ENCODE results near the gene MTR. TPM values are rescaled to one million over a fixed set of nuclear protein-coding genes. Genes with fewer than 3 reads are reported as not detected.

MTR gene
- total RNA-seq, 1 experiment from 2014 or later = 24.6 TPM

DNA sequence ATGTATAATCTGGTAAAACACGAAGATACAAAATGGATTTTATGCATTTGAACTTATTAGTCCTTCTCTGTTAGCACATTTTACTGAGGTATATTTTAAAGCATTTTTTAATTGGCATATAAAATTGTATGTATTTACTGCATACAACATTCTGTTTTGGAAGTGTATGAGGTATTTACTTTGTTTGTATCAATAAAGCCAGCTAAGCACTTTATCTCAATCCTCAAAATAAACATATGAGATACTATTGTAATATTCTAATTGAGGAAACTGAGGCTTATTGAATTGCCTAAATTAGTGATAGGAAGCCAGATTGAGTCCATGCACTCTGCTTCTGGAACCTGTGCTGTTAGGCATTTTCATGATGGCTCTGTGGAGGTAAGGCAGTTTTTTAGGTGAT, 65.6 kb downstream of the MTR start:
- Histone ChIP-seq H3K27ac (ENCODE audit: low read depth, low read length) (no peak overlapping the region), H3K4me3 (replicated peaks in 1 of 2; ENCODE audit: low read depth in 1 of 2, low read length in 2 of 2) (no peak overlapping the region), H3K4me2 (ENCODE audit: low read length) (no peak overlapping the region), H3K9me3 (ENCODE audit: control insufficient read depth in 1 of 2, insufficient read depth in 1 of 2, low read depth in 1 of 2, low read length in 2 of 2) (no peaks in the 10 kb centered on the region), H4K20me1 (ENCODE audit: insufficient read depth) (no peaks in the 10 kb centered on the region), H3K9ac (ENCODE audit: low read length) (no peak overlapping the region), H3K27me3 (ENCODE audit: insufficient read depth, low read length) (no peaks in the 10 kb centered on the region), H3K9me2 (ENCODE audit: insufficient read depth) (no peaks in the 10 kb centered on the region), H3K79me2 (ENCODE audit: insufficient read depth, low read length) (no peaks in the 10 kb centered on the region), H2AFZ (ENCODE audit: low read depth, low read length, poor library complexity, severe bottlenecking) (no peak overlapping the region), H3K4me1 (ENCODE audit: control insufficient read depth in 1 of 2, insufficient read depth in 2 of 2, low read length in 2 of 2) (no peaks in the 10 kb centered on the region), H3K36me3 (ENCODE audit: control insufficient read depth in 1 of 2, insufficient read depth in 2 of 2, low read length in 2 of 2) (peaks cover 5 to 8% of the 10 kb centered on the region in 2 experiments; a peak in 2 of 4 replicates)
- ChIA-PET RAD21 (ENCODE audit: low non-redundant PET in 1 of 2, low total read pairs in 2 of 2, uncharacterized antibody in 2 of 2, unreplicated experiment in 2 of 2) (no interaction called here), CTCF (no interaction called here), POLR2A (no interaction called here)
- BruUV-seq (replicated peaks) = no TSS peak
- no peak for ATAC-seq
- TF ChIP-seq EZH2 (IDR thresholded peaks at IDR 0.05) = no peak
- TF ChIP-seq, protein P1, sequence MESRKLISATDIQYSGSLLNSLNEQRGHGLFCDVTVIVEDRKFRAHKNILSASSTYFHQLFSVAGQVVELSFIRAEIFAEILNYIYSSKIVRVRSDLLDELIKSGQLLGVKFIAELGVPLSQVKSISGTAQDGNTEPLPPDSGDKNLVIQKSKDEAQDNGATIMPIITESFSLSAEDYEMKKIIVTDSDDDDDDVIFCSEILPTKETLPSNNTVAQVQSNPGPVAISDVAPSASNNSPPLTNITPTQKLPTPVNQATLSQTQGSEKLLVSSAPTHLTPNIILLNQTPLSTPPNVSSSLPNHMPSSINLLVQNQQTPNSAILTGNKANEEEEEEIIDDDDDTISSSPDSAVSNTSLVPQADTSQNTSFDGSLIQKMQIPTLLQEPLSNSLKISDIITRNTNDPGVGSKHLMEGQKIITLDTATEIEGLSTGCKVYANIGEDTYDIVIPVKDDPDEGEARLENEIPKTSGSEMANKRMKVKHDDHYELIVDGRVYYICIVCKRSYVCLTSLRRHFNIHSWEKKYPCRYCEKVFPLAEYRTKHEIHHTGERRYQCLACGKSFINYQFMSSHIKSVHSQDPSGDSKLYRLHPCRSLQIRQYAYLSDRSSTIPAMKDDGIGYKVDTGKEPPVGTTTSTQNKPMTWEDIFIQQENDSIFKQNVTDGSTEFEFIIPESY (IDR thresholded peaks at IDR 0.05; ENCODE audit: extremely low read depth, insufficient replicate concordance, low read length) = no peak
- TF ChIP-seq FOSL1 (IDR thresholded peaks at IDR 0.05; ENCODE audit: low read depth) = no peak
- no peak for TF ChIP-seq EGR1 (IDR thresholded peaks at IDR 0.05; ENCODE audit: low read depth)
- no peak for TF ChIP-seq SIN3A (IDR thresholded peaks at IDR 0.05; ENCODE audit: low read depth)
- no peak for TF ChIP-seq ZNF274 (IDR thresholded peaks at IDR 0.05; ENCODE audit: low read depth, low read length)
- no peak for TF ChIP-seq TCF7L2 (IDR thresholded peaks at IDR 0.05; ENCODE audit: borderline replicate concordance, extremely low read depth, insufficient read depth, insufficient read length)
- DNase-seq (ENCODE audit: low read depth, low spot score) = no peak
- intact Hi-C loops (cut with micrococcal nuclease) = no loop called here

DNA sequence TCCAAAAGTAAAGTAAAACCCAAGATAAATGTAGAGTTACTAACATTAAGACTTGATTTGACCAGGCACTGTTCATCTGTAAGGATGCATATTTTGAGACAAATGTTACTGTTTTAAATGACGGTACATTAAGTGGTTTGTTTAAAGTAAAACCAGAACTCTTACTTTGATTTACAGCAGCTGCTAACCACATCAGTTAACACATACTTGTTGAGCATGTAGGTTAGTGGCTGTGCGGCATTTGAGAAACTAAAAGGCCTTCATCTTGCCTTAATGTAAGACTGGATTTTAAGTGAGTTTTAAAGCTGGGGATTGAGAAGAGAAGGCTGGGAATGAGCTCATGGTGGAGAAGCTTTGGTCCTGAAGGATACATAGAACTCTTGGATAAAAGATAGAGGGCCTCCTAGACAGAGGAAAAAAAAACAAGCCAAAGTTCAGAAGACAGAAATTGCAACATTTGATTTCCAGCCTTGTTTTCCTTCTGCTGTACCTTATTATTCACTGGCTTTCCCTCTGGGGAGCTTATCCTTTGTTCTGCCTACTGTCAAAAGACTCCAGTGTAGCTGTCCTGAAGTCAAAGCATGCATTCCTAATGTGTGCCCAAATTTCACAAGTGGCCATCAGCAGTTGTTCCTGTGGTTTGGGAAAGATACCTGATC, 66.6 kb downstream of the MTR start:
- ChIA-PET CTCF (no interaction called here), POLR2A (no interaction called here), RAD21 (ENCODE audit: low non-redundant PET in 1 of 2, low total read pairs in 2 of 2, uncharacterized antibody in 2 of 2, unreplicated experiment in 2 of 2) (no interaction called here)
- Histone ChIP-seq H3K9ac (ENCODE audit: low read length) (no peak overlapping the region), H3K4me1 (ENCODE audit: control insufficient read depth in 1 of 2, insufficient read depth in 2 of 2, low read length in 2 of 2) (no peaks in the 10 kb centered on the region), H3K9me2 (ENCODE audit: insufficient read depth) (no peaks in the 10 kb centered on the region), H2AFZ (ENCODE audit: low read depth, low read length, poor library complexity, severe bottlenecking) (no peak overlapping the region), H3K4me3 (replicated peaks in 1 of 2; ENCODE audit: low read depth in 1 of 2, low read length in 2 of 2) (no peak overlapping the region), H3K79me2 (ENCODE audit: insufficient read depth, low read length) (no peaks in the 10 kb centered on the region), H4K20me1 (ENCODE audit: insufficient read depth) (no peaks in the 10 kb centered on the region), H3K27me3 (ENCODE audit: insufficient read depth, low read length) (no peaks in the 10 kb centered on the region), H3K4me2 (ENCODE audit: low read length) (no peak overlapping the region), H3K9me3 (ENCODE audit: control insufficient read depth in 1 of 2, insufficient read depth in 1 of 2, low read depth in 1 of 2, low read length in 2 of 2) (no peaks in the 10 kb centered on the region), H3K27ac (ENCODE audit: low read depth, low read length) (no peak overlapping the region), H3K36me3 (ENCODE audit: control insufficient read depth in 1 of 2, insufficient read depth in 2 of 2, low read length in 2 of 2) (peaks cover 5 to 8% of the 10 kb centered on the region in 2 experiments; a peak in 2 of 4 replicates)
- no peak for ATAC-seq
- intact Hi-C loops (cut with micrococcal nuclease) = no loop called here
- DNase-seq (ENCODE audit: low read depth, low spot score) = no peak
- no peak for TF ChIP-seq POLR2A (IDR thresholded peaks at IDR 0.05; ENCODE audit: borderline replicate concordance, extremely low read depth, insufficient read depth, insufficient read length)
- TF ChIP-seq, protein P2, sequence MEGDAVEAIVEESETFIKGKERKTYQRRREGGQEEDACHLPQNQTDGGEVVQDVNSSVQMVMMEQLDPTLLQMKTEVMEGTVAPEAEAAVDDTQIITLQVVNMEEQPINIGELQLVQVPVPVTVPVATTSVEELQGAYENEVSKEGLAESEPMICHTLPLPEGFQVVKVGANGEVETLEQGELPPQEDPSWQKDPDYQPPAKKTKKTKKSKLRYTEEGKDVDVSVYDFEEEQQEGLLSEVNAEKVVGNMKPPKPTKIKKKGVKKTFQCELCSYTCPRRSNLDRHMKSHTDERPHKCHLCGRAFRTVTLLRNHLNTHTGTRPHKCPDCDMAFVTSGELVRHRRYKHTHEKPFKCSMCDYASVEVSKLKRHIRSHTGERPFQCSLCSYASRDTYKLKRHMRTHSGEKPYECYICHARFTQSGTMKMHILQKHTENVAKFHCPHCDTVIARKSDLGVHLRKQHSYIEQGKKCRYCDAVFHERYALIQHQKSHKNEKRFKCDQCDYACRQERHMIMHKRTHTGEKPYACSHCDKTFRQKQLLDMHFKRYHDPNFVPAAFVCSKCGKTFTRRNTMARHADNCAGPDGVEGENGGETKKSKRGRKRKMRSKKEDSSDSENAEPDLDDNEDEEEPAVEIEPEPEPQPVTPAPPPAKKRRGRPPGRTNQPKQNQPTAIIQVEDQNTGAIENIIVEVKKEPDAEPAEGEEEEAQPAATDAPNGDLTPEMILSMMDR (IDR thresholded peaks at IDR 0.05 in 2 of 3, conservative IDR thresholded peaks at IDR 0.05 in 1 of 3; ENCODE audit: borderline replicate concordance in 1 of 3, insufficient read depth in 1 of 3, low read depth in 2 of 3, low read length in 2 of 3) = no peak
- BruUV-seq (replicated peaks) = no TSS peak

Data from HCT116 (cell line).